HepG2 (cell line): ENCODE data around the gene E2F3. TPM values are rescaled to one million over a fixed set of nuclear protein-coding genes. Genes with fewer than 3 reads are reported as not detected.

Source experiments
- CSRNP1 ChIP-seq: sonication (generic); formaldehyde crosslinking; IDR thresholded peaks from 2 replicates; pipeline ENCODE4 v1.8.1; 2023; ENCODE audit warnings: mild to moderate bottlenecking, missing genetic modification reagents
- DRAP1 ChIP-seq: IDR thresholded peaks from 2 replicates; pipeline ENCODE4 v1.6.1; 2016; ENCODE audit warnings: missing genetic modification reagents, missing compliant biosample characterization
- E2F1 ChIP-seq: sonication (generic); formaldehyde crosslinking; IDR thresholded peaks from 2 replicates; pipeline ENCODE4 v1.5.0; 2020; ENCODE audit warnings: missing genetic modification reagents
- KLF6 ChIP-seq: IDR thresholded peaks from 2 replicates; pipeline ENCODE4 v1.8.0; 2016; ENCODE audit warnings: missing biosample characterization, missing genetic modification reagents
- MAX ChIP-seq: IDR thresholded peaks from 2 replicates; pipeline ENCODE4 v1.6.1; 2012; ENCODE audit warnings: inconsistent platforms
- RARG ChIP-seq: sonication (generic); formaldehyde crosslinking; IDR thresholded peaks from 2 replicates; pipeline ENCODE4 v1.4.0; 2020; ENCODE audit warnings: low read depth, mild to moderate bottlenecking, missing genetic modification reagents
- SNAI1 ChIP-seq: sonication (generic); formaldehyde crosslinking; IDR thresholded peaks from 2 replicates; pipeline ENCODE4 v1.5.0; 2020; ENCODE audit warnings: mild to moderate bottlenecking, missing genetic modification reagents, borderline replicate concordance
- SRY ChIP-seq: sonication (generic); formaldehyde crosslinking; IDR thresholded peaks from 2 replicates; pipeline ENCODE4 v1.8.0; 2022; ENCODE audit warnings: mild to moderate bottlenecking, missing genetic modification reagents
- TCF7L2 ChIP-seq: IDR thresholded peaks from 2 replicates; pipeline ENCODE4 v1.6.1; 2011; ENCODE audit warnings: mild to moderate bottlenecking, low read depth, low read length, moderate library complexity
- TRIM22 ChIP-seq: fragments of 450-650 bp; IDR thresholded peaks from 2 replicates; pipeline ENCODE4 v1.6.1; 2017
- ZBTB34 ChIP-seq: sonication (generic); formaldehyde crosslinking; IDR thresholded peaks from 2 replicates; pipeline ENCODE4 v1.8.0; 2022; ENCODE audit warnings: mild to moderate bottlenecking, missing genetic modification reagents
- ZBTB39 ChIP-seq: sonication (generic); formaldehyde crosslinking; IDR thresholded peaks from 2 replicates; pipeline ENCODE4 v1.5.0; 2020; ENCODE audit warnings: missing genetic modification reagents
- ZNF253 ChIP-seq: sonication (generic); formaldehyde crosslinking; IDR thresholded peaks from 2 replicates; pipeline ENCODE4 v1.8.0; 2022; ENCODE audit warnings: mild to moderate bottlenecking, missing genetic modification reagents, borderline replicate concordance
- ZNF30 ChIP-seq: sonication (generic); formaldehyde crosslinking; IDR thresholded peaks from 2 replicates; pipeline ENCODE4 v1.5.0; 2020; ENCODE audit warnings: mild to moderate bottlenecking, missing genetic modification reagents
- ZNF34 ChIP-seq: sonication (generic); formaldehyde crosslinking; IDR thresholded peaks from 2 replicates; pipeline ENCODE4 v1.4.0; 2020; ENCODE audit warnings: mild to moderate bottlenecking, missing genetic modification reagents, borderline replicate concordance
- ZNF549 ChIP-seq: sonication (generic); formaldehyde crosslinking; IDR thresholded peaks from 2 replicates; pipeline ENCODE4 v1.5.0; 2020; ENCODE audit warnings: missing genetic modification reagents
- ZNF572 ChIP-seq: sonication (generic); formaldehyde crosslinking; IDR thresholded peaks from 2 replicates; pipeline ENCODE4 v1.5.1; 2020; ENCODE audit warnings: mild to moderate bottlenecking, missing genetic modification reagents
- ZNF614 ChIP-seq: IDR thresholded peaks from 2 replicates; pipeline ENCODE4 v1.6.1; 2018; ENCODE audit warnings: missing biosample characterization, missing genetic modification reagents, inconsistent platforms, borderline replicate concordance
- ZNF747 ChIP-seq: sonication (generic); formaldehyde crosslinking; IDR thresholded peaks from 2 replicates; pipeline ENCODE4 v1.8.1; 2023; ENCODE audit warnings: missing genetic modification reagents, mild to moderate bottlenecking, borderline replicate concordance
- ZNF777 ChIP-seq: sonication (generic); formaldehyde crosslinking; IDR thresholded peaks from 2 replicates; pipeline ENCODE4 v1.4.0; 2020; ENCODE audit warnings: missing genetic modification reagents
- polyA plus RNA-seq, 8 experiments: library from polyadenylated mRNA; depleted of rRNA in 3 of 8; stranded (reverse) in 7 of 8; unstranded in 1 of 8; fragments of >200 nt; fragmentation: Illumina TruSeq in 4 of 8; extraction: Trizol in 4 of 8; gene quantifications; 2 replicates each; pipeline versions ENCODE4 v1.2.1 to v1.2.3, GENCODE V29; 2011 to 2016; ENCODE audit warnings: low read depth in 4 of 8, missing spikeins in 1 of 8, mixed read lengths in 1 of 8; ENCODE audit not compliant: insufficient read depth in 1 of 8
- total RNA-seq, 5 experiments: library from RNA; depleted of rRNA; stranded (reverse); fragments of >200 nt; fragmentation: Illumina TruSeq; extraction: Trizol; gene quantifications; 2 replicates each; pipeline ENCODE4 v1.2.3, GENCODE V29; 2016; ENCODE audit warnings: low read depth in 1 of 5

E2F3 gene
- total and polyA plus RNA-seq, 2 of the 13 experiments (the other 11 are each of a cell fraction or from before 2014, with no cell fraction given) = 8.5 to 12.7 TPM

GRCh38 chr6:20403766-20404640 is 2.3 kb downstream of the E2F3 start (continued):
- no peak for TF ChIP-seq ZBTB39
- no peak for TF ChIP-seq TRIM22
- TF ChIP-seq E2F1 (CRISPR knock-in tag) = no peak
- TF ChIP-seq CSRNP1 (CRISPR knock-in tag) = no peak
- TF ChIP-seq ZNF572 (CRISPR knock-in tag) = no peak
- TF ChIP-seq TCF7L2 = no peak
- TF ChIP-seq ZNF253 (CRISPR knock-in tag) = no peak
- TF ChIP-seq ZBTB34 (CRISPR knock-in tag) = no peak
- 0 out of 2 replicates have a peak, but pooled peaks have one; percentile 6 for TF ChIP-seq MAX
- TF ChIP-seq ZNF747 (CRISPR knock-in tag) = 0 out of 2 replicates have a peak, but pooled peaks have one; percentile 44
- no peak; the same call in 1 of the 2 replicates for TF ChIP-seq KLF6 (CRISPR knock-in tag)
- TF ChIP-seq ZNF34 = no peak
- no peak for TF ChIP-seq ZNF549 (CRISPR knock-in tag)
- TF ChIP-seq RARG (CRISPR knock-in tag) = no peak
- no peak for TF ChIP-seq ZNF777 (CRISPR knock-in tag)
- TF ChIP-seq ZNF614 (CRISPR knock-in tag) = no peak
- TF ChIP-seq SNAI1 (CRISPR knock-in tag) = no peak
- TF ChIP-seq DRAP1 (CRISPR knock-in tag) = no peak
- 0 out of 2 replicates have a peak, but pooled peaks have one; percentile 6 for TF ChIP-seq SRY (CRISPR knock-in tag)
- TF ChIP-seq ZNF30 (CRISPR knock-in tag) = no peak
